Stromal cell of bone marrow (primary cell): ENCODE data around the gene KRT74.

ENCODE experiments used
- DNase-seq: peaks from one replicate; pipeline ENCODE4 v3.0.0-alpha.2; 2012; ENCODE audit warnings: low read depth

The KRT74 gene

GRCh38 chr12:52537101-52537500, 36.5 kb downstream of the KRT74 start:
- DNase-seq = no peak

DNA sequence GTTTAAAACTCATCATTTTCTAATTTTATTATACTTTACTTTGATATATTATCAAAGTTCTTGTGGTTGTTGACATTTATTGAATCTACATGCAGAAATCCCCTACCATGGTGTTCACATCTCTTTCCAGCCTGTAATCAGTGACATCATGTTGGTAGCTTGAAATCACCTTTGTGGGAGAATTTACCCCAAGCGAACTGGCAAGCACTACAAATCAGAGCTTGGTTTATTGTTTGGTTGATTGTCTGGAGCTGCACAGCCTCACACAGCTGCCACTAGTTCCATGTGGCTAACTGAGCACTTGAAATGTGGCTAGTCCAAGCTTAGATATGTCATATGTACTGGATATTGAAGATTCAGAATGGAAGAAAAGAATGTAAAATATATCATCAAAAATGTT, 38.1 kb downstream of the KRT74 start:
- DNase-seq = no peak

DNA sequence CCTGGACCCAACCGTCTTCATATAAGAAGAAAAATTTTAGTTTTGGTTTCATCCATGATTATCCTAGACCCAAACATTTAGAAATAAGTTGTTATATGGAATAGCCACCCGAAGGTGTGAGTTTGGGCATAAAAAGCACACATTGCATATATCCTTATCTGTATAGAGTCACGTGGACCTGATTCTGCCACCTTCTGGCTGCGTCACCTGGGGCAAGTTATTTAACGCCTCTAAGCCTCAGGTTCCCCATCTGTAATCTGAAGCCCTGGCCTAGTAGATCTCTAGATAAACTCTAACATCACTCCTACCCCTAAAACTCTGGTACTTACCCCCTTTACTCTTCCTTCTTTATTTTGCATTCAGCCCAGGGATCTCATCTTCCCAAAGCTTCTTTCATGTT, 39.2 kb downstream of the KRT74 start:
- no peak for DNase-seq

DNA sequence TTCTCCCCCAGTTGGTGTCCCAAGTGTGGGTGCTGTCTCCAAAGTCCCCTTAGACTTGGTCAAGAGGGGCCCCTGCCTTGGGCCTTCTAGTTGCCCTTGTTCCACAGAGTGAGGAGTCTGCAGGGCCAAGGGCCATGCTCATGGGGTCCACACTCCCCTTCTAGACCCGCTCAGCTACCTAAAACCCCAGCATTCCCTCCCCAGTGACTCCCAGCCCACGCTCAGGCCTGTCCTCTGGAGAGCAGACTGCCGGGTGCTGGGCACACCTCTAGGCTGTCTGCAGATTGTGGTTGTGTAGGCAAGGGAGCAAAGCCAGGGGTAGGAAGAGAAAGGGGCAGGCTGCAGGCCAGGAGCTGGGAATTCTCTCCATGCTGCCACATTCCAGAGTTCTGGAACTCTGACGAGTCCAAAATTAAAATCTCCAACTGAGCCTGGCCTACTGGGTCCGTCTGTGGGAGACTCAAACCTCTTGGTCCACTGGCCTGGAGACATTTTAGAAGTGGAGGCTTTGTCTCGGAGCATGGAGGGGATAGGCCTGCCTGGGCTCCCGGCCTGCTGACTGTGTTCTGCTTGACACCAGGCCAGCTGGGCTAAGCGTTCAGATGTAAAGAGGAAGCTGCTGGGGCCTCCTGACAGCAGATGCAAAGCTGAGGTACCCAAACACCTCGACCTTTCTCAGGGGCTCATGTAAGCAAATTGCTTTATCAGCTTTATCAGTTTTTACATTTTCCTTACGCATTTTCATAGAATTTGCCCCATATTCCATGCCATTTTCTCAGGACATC, 39.8 kb downstream of the KRT74 start:
- no peak for DNase-seq

GRCh38 chr12:52532636-52533035, 41.0 kb downstream of the KRT74 start:
- DNase-seq = no peak

- no peak for DNase-seq
These were observed 41.9 kb downstream of the KRT74 start for GRCh38 chr12:52531566-52532300.

DNA sequence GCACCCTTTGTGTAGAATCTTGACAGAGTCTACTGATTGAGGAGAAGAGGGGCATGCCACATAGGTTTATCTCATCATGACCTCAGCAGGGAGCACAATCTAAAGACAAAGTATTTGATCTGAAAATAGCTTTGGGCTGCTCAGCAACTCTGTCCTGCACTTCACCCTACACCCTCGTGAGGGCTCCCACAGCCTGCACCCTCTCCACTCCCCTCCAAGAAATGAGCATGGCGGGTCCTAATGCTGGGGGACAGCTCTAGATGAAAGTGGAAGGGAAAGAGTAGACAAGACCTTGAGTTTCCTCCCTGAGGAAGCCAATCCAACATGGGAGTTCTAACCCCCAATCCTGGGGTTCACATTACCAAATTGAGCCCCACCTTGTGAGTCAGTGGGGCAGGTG, 42.7 kb downstream of the KRT74 start:
- no peak for DNase-seq

- DNase-seq = no peak
These were observed 43.3 kb downstream of the KRT74 start for GRCh38 chr12:52530366-52530765.

- no peak for DNase-seq
These were observed 43.8 kb downstream of the KRT74 start for GRCh38 chr12:52529846-52530245.

GRCh38 chr12:52529417-52529816, 44.2 kb downstream of the KRT74 start:
- DNase-seq = no peak

DNA sequence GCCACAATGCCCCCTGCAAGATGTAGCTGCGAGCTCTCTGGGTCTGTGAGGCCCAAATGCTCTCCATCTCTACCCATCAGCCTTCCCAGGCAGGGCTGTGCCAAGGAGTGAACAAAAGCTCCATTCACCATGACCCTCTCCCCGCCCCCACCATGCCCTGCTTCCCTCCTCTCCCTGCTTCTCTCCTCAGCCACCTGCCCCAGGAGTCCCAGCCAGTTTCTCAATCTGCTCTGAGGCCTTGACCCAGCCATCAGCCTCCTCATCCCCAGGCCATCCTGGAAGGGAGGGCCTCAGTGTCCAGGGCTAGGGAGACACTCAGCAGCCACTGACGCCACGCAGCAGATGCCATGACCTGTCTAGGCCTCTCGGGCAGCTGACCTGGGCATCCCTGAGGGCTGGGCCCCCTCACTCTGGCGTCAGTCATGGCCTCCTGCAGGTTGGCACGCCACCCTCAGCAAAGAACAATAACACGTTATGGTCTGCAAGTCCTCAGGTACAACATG, 45.0 kb downstream of the KRT74 start:
- DNase-seq = no peak

GRCh38 chr12:52527121-52527800, 46.4 kb downstream of the KRT74 start:
- DNase-seq = no peak

GRCh38 chr12:52526511-52526951, 47.1 kb downstream of the KRT74 start:
- no peak for DNase-seq

DNA sequence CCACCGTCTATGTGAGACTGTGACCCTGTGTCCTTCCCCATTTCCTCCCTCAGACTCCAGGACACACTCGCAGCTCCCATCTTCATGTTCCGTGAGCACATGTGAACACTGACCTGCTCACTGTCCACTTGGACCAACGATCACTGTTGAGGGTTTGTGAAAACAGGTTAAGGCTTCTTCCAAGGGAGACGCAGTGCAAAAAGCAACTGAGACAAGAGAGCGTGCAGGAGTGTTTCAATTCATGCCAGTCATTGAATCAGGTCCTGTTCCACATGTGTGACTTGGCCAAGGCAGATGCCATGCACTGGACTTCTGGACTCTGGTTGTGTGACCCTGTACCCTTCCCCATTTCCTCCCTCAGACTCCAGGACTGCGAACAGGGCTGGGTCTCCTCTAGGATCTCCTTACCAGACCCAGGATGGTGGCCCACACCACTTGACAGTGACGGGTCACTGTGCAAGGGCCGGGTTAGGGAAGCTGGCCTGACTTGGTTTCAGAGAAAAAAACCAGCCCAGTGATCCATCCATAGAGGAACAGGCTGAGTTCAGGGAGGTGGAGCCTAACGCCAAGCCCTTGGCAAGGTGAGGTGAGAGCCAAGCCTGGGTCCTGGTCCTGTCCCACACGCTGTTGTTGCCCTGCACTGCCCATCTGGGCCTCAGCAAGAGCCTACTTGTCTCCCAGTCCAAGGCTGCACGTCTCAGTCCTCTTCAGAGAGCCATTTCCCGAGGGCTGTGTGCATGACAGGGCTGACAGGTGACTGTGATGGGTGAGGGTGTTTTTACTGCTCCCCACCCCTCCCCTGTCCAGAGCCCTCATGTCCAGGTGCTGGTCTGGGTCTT, 47.8 kb downstream of the KRT74 start:
- no peak for DNase-seq

DNA sequence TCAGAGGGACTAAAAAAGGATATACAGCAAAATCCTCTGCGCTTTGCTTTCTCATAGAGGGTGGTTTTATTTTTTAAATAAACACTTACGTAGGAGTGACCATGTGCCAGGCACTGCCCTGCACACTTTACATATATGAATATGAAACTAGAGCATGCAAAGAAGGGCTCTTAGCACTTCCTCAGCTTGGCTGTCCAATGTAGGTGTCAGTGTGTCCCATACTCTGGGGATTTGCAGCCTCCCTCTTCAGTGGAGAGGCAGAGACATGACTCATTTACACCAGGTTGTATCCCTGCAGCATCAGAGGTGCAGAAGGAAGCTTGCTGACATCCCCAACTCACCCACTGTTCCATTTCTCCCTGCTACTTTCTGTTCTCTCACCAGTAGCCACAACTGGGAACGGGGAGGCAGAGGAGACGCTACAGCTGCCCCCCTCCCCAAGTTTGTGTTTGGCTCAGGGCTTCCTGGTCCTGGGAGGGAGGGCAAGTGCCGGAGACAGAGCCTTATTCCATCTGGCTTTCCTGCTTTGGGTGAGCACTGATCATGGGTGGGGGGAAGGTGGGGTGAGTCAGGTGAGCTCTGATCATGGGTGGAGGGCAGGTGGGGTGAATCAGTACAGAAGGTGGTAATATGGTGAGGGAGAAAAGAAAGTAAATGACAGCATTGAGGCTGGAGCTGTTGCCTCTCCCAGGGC, 48.6 kb downstream of the KRT74 start:
- no peak for DNase-seq

GRCh38 chr12:52524241-52524897, 49.3 kb downstream of the KRT74 start:
- no peak for DNase-seq

DNA sequence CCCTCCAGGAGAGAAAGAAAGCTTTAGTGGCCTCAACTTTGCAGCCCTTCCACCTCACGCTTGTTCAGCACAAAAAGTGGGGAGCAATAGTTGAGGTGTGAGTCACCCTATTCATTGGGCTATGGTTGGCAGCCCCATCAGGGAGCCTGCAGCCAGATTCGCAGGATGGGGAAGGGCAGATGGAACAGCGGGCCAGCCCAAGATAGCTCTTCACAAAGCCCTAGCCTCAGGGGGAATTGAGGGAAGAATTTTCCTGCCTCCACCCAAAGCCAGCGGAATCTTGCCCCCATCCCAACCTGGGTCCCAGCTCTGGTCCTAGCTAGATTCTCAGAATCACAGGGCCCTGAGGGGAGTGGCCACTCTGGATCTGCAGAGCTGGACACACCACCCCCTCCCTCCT, 49.8 kb downstream of the KRT74 start:
- no peak for DNase-seq

- DNase-seq = no peak
These were observed 51.2 kb downstream of the KRT74 start for GRCh38 chr12:52522346-52523011.

GRCh38 chr12:52521568-52522266, 51.9 kb downstream of the KRT74 start:
- DNase-seq = peak; percentile 30
